ENCODE results near the gene HDAC4.

- TF ChIP-seq ZBTB7A (IDR thresholded peaks at IDR 0.05; ENCODE audit: low read depth): no peak
- no peak for TF ChIP-seq TCF12 (IDR thresholded peaks at IDR 0.05; ENCODE audit: low read depth)
- no peak for TF ChIP-seq CREB1 (IDR thresholded peaks at IDR 0.05; ENCODE audit: low read depth)
- no peak for TF ChIP-seq RAD21 (IDR thresholded peaks at IDR 0.05; ENCODE audit: low read depth)
- no peak for TF ChIP-seq YY1 (IDR thresholded peaks at IDR 0.05; ENCODE audit: low read depth)
- no peak for TF ChIP-seq REST (IDR thresholded peaks at IDR 0.05; ENCODE audit: low read depth)
- no peak for TF ChIP-seq CEBPB (IDR thresholded peaks at IDR 0.05)
Observed at GRCh38 chr2:239042046-239042445, 358.8 kb downstream of the HDAC4 start.

All from Ishikawa (cell line).